Jurkat, Clone E6-1 (cell line): ENCODE results near the gene OR6B3. TPM values are rescaled to one million over a fixed set of nuclear protein-coding genes. Genes with fewer than 3 reads are reported as not detected.

Source experiments
- DNase-seq: peaks from one replicate; pipeline ENCODE4 v3.0.0-alpha.2; 2011; ENCODE audit warnings: low read depth, low spot score
- H3K4me3 ChIP-seq: 2 replicates; pipeline ENCODE4 v1.5.1; 2011; ENCODE audit warnings: mild to moderate bottlenecking, low read length, control low read depth, moderate library complexity
- polyA plus RNA-seq: library from polyadenylated mRNA; unstranded; fragments of >200 nt; gene quantifications from one replicate; pipeline ENCODE4 v1.2.1, GENCODE V29; 2012; ENCODE audit warnings: missing spikeins; ENCODE audit not compliant: insufficient read length, insufficient read depth

The OR6B3 gene
- polyA plus RNA-seq, result not detected

- no peak for DNase-seq
- H3K4me3 ChIP-seq, result no peak within 1 kb of the TSS
Observed at GRCh38 chr2:240053173-240054155, at the start of gene OR6B3. Gene OR6B3 (minus strand): TSS chr2:240053521.

DNA sequence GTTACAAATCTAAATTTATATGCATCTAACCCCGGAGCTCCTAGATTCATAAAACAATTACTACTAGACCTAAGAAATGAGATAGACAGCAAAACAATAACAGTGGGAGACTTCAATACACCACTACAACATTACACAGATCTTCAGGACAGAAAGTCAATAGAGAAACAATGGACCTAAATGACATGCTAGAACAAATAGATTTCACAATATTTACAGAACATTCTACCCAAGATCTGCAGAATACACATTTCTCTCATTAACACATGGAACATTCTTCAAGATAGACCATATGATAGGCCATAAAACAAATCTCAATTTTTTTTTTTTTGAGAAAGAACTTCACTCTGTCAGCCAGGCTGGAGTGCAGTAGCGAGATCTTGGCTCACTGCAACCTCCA, 45.0 kb upstream of the OR6B3 start:
- no peak overlapping the region for H3K4me3 ChIP-seq
- no peak for DNase-seq

DNA sequence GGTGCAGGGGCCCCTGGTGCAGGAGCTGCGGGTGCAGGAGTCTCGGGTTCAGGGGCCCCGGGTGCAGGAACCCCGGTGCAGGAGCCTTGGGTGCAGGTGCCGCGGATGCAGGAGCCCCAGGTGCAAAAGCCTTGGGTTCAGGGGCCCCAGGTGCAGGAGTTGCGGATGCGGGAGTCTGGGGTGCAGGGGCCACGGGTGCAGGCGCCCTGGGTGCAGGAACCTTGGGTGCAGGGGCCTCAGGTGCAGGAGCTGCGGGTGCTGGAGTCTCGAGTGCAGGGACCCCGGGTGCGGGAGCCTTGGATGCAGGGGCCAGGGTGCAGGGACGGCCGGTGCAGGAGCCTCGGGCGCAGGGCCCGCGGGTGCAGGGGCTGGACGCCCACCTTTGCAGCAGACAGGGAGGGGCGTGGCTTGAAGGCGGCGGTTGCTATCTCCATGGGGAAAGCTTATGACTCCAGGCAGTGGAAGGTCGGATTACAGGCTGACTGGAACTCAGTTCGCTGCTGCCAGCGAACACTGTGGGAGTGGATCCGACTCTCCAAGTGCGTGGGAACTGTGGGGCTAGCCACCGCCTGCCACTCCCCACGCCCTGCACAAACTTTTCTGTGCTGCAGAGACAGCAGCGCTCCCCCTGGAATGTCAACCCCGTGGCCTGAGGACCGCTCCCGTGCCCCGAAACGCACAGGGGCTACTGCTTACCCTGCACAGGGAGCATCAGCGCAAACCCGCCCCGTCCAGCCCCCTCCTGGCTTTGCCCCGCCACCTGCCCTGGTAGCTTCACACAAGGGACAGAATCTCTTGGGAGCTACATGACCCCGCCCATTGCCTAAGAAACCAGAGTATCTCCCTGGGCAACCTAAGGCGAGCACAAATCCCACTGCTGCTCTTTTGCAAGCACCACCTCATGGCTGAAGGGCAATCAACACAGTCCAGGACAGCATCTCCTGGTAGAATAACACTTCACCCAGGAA, 42.5 kb upstream of the OR6B3 start:
- no peak for DNase-seq
- H3K4me3 ChIP-seq, result no peak overlapping the region

DNA sequence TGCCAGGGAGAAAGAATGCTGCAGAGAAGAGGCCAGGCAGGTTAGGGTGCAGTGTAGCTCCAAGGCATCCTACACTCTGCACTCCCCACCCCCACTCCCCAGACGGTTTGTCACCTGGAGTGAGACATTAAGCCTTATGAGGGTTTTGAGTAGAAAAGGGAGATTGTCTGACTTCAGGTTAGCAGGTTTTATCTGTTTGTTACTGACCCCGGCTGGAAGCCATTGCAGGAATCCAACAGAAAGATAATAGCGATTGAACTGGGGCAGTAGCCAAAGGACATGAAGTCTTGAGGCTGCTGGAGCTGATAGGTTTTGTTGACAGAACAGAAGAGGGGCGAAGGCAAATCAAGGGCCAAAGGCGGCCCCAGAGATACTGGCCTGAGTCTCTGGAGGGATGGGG, 36.0 kb upstream of the OR6B3 start:
- DNase-seq, result no peak
- H3K4me3 ChIP-seq, result no peak overlapping the region

GRCh38 chr2:240086563-240086962, 33.2 kb upstream of the OR6B3 start:
- DNase-seq, result no peak
- no peak overlapping the region for H3K4me3 ChIP-seq

DNA sequence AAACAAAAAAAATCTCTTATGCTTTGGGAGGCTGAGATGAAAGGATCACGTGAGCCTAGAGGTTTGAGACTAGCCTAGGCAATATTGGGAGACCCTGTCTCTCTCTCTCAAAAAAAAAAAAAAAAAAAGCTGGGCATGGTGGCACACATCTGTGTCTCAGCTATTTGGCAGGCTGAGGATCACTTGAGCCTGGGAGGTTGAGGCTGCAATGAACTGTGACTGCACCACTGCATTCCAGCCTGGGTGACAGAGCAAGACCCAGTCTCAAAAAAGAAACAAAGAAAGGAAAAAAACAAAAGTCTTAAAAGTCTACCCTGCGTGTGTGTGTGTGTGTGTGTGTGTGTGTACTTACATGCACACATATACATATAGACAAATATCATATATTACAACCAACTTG, 25.3 kb upstream of the OR6B3 start:
- no peak for DNase-seq
- no peak overlapping the region for H3K4me3 ChIP-seq

DNA sequence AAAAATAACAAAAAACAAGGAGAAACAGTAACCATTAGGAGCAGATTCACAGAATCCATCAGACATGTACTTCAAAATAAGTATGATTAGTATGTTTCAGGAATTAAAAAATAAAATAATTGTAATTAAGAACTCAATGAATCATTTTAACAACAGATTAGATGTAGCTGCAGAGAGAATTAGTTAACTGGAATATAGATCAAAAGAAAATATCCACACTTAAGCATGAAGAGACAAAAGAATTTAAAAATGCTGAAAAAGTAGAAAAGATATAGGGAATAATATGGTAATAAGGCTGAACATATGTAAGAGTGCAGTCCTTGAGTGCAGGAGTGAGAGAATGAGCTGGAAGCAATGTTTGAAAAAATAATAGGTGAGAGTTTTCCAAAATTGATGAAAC, 24.1 kb upstream of the OR6B3 start:
- H3K4me3 ChIP-seq, result no peak overlapping the region
- no peak for DNase-seq

GRCh38 chr2:240074545-240074944, 21.2 kb upstream of the OR6B3 start:
- H3K4me3 ChIP-seq, result no peak overlapping the region
- no peak for DNase-seq

DNA sequence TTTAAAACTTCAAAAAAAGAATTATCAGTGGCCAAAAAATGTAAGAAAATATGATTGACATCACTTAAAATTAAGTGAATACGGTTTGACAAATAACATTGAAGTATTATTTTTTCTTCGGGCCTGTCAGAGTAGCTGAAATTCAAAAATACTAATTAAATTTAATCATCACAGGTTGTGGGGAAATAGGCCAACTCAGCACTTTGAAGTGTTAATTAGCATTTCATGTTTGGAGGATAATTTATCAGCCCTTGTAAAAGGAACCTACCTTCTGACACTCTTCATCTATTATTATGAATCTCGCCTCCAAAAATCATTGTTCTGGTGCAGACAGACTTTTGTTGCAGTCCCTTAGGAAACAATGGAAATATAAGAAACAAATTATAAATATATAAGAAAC, 17.6 kb upstream of the OR6B3 start:
- H3K4me3 ChIP-seq, result no peak overlapping the region
- DNase-seq, result no peak

DNA sequence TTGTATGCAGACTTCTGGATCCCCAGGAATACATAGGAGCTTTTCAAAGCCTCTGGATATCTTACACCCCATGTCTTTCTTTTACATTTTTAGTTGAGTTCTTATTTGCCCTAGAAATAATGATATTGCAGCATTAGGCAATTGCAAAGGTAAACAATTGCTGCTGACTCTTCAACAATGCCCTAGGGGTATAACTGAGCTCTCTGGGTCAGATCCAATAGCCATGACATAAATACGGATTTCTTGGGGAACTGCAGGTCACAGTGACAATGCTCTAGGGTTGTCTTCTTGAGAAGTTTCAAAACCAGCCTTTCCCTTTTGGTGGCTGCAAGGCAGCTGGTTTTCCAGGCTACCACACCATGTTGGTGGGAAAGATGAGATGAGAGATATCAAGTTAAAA, 16.5 kb upstream of the OR6B3 start:
- no peak for DNase-seq
- no peak overlapping the region for H3K4me3 ChIP-seq

DNA sequence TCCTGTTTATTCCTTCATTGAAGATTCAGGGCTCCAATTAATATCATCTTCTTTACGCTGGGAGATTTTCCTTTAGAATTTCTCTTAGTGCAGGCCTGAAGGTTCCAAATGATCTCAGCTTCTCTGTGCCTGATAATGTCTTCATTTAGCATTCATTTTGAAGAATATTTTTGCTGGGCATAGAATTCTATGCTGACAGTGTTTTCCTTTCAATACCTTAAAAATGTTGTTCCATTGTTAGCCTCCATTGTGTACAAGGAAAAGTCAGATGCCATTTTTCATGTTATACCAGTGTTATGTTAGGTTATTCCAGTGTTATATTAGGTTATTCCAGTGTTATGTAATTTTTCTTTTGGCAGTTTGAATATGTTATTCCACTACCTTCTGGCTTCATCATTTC, 14.9 kb upstream of the OR6B3 start:
- DNase-seq, result no peak
- H3K4me3 ChIP-seq, result no peak overlapping the region

DNA sequence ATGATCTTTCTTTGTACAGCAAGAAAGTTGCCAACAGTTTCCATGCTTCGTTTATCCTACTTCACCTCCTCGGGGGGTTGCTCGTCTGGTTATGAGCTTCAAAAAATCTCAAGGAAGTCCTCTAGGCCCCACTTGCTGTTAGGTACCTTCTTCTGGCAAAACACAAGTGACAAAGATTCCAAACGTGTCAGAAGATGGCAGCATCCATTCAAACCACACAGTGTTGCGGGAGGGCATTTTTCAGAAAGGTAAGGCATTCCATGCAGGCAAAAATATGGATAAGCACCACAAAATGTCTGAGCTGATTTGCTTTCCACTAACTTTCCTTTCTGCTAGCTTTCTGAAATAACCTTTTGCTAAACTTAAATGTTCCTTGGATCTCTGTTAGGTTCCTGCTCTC, 13.2 kb upstream of the OR6B3 start:
- no peak overlapping the region for H3K4me3 ChIP-seq
- DNase-seq, result no peak

- H3K4me3 ChIP-seq, result no peak overlapping the region
- no peak for DNase-seq
Observed at GRCh38 chr2:240064898-240065297, 11.6 kb upstream of the OR6B3 start.

GRCh38 chr2:240060977-240061591, 7.8 kb upstream of the OR6B3 start:
- peak; percentile 49 for DNase-seq
- no peak overlapping the region for H3K4me3 ChIP-seq

DNA sequence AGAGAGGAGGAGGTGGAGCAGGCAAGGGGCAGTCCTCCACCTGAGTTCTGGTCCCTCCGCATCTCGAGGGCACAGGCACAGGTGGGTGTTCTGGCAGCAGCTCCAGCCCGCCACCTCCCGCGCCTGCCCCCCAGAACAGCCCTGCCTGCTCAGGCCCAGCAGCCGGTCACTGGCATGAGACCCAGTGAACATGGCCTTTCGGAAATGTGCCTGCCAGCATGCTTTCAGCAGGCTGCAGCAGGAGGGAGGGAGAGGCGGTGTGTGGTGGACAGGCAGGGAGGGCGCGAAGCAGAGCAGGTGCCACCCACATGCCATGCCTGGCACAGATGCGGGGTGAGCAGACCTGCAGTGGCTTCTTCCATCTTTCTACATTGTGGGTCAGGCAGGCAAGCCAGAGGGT, 3.4 kb upstream of the OR6B3 start:
- DNase-seq, result no peak
- H3K4me3 ChIP-seq, result no peak overlapping the region

DNA sequence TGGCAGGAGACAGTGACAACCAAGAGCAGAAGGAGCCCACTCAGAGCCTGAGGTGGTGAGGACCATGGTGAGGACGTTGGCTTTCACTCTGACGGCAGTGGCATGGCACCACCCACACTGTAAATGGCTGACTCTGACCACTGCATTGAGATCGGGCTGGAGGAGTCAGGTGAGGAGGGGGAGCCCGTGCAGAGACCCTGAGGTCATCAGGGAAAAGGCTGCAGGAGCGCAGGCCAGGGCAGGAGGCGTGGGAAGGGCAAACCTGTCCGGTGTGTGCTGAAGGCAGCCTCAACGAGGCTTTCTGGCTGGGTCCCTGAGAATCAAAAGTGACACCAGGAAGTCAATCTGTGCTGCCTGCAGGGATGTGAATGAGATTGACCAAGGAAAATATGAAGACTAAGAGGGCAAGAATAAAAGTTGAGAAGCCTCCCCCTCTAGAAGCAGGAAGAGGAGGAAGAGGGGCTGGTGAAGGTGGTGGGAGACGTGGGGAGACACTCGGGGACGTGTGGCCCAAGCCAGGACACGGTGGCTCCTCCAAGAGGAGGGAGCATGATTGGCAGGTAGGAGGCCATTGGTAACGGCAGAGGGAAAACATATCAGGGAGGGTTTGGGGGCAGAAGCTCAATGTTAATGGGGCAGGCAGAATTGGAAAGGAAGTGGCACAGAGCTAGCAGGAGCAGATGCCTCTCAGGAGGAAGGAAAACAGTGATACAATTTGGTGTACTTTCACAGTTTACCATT, 2.0 kb upstream of the OR6B3 start:
- H3K4me3 ChIP-seq, result no peak overlapping the region
- no peak for DNase-seq

GRCh38 chr2:240052524-240052923, 797 bp downstream of the OR6B3 start:
- DNase-seq, result no peak
- H3K4me3 ChIP-seq, result no peak overlapping the region

- no peak for DNase-seq
- H3K4me3 ChIP-seq, result no peak overlapping the region
Observed at GRCh38 chr2:240051697-240052096, 1.6 kb downstream of the OR6B3 start.

- DNase-seq, result no peak
- H3K4me3 ChIP-seq, result no peak overlapping the region
Observed at GRCh38 chr2:240050278-240050677, 3.0 kb downstream of the OR6B3 start.
